SK-N-SH treated with all-trans-retinoic acid at 6 μM for 48 hours (cell line): Measurements from ENCODE around the gene PSMA6.

ENCODE experiments used
- ATAC-seq: fragments of 200-7000 bp; cut with Tn5 transposase; 3 replicates; pipeline ENCODE4 v1.9.1; 2020; ENCODE audit warnings: mild to moderate bottlenecking, moderate library complexity
- ARNTL ChIP-seq: fragments of 450-650 bp; formaldehyde crosslinking; IDR thresholded peaks from 2 replicates; pipeline ENCODE4 v1.5.0; 2020; ENCODE audit warnings: low read depth, mild to moderate bottlenecking, moderate library complexity, borderline replicate concordance
- BACH2 ChIP-seq: fragments of 250-450 bp; sonication (Bioruptor Pico); IDR thresholded peaks from 2 replicates; pipeline ENCODE4 v1.9.0; 2021; ENCODE audit warnings: mild to moderate bottlenecking, borderline replicate concordance
- CSDC2 ChIP-seq: fragments of 250-450 bp; sonication (Bioruptor Pico); IDR thresholded peaks from 2 replicates; pipeline ENCODE4 v1.5.0; 2020; ENCODE audit warnings: mild to moderate bottlenecking, moderate library complexity
- ESRRG ChIP-seq: fragments of 250-450 bp; sonication (Bioruptor Pico); IDR thresholded peaks from 2 replicates; pipeline ENCODE4 v1.6.1; 2021; ENCODE audit warnings: mild to moderate bottlenecking
- GLIS3 ChIP-seq: fragments of 250-450 bp; sonication (Bioruptor Pico); IDR thresholded peaks from 2 replicates; pipeline ENCODE4 v1.5.0; 2020; ENCODE audit warnings: mild to moderate bottlenecking, moderate library complexity
- ISL1 ChIP-seq: fragments of 250-450 bp; sonication (Bioruptor Pico); IDR thresholded peaks from 2 replicates; pipeline ENCODE4 v2.1.2; 2022; ENCODE audit warnings: mild to moderate bottlenecking, moderate library complexity
- OSR1 ChIP-seq: fragments of 250-450 bp; sonication (Bioruptor Pico); IDR thresholded peaks from 2 replicates; pipeline ENCODE4 v1.8.0; 2022; ENCODE audit warnings: moderate library complexity, mild to moderate bottlenecking, inconsistent platforms
- PPARA ChIP-seq: fragments of 250-450 bp; sonication (Bioruptor Pico); IDR thresholded peaks from 2 replicates; pipeline ENCODE4 v1.5.0; 2020; ENCODE audit warnings: mild to moderate bottlenecking, borderline replicate concordance
- RARB ChIP-seq: fragments of 250-450 bp; sonication (Bioruptor Pico); IDR thresholded peaks from 2 replicates; pipeline ENCODE4 v1.8.0; 2021; ENCODE audit warnings: mild to moderate bottlenecking, moderate library complexity
- SNAI2 ChIP-seq: fragments of 250-450 bp; sonication (Bioruptor Pico); IDR thresholded peaks from 2 replicates; pipeline ENCODE4 v1.5.0; 2020; ENCODE audit warnings: mild to moderate bottlenecking, moderate library complexity
- TCF4 ChIP-seq: fragments of 250-450 bp; sonication (Bioruptor Pico); IDR thresholded peaks from 2 replicates; pipeline ENCODE4 v1.8.0; 2021; ENCODE audit warnings: mild to moderate bottlenecking, moderate library complexity, borderline replicate concordance
- TOX ChIP-seq: fragments of 250-450 bp; sonication (Bioruptor Pico); IDR thresholded peaks from 2 replicates; pipeline ENCODE4 v1.8.0; 2021; ENCODE audit warnings: mild to moderate bottlenecking, moderate library complexity, borderline replicate concordance
- ZFP3 ChIP-seq: fragments of 250-450 bp; sonication (Bioruptor Pico); IDR thresholded peaks from 2 replicates; pipeline ENCODE4 v1.5.0; 2020; ENCODE audit warnings: mild to moderate bottlenecking, moderate library complexity
- ZFP30 ChIP-seq: fragments of 450-650 bp; formaldehyde crosslinking; IDR thresholded peaks from 2 replicates; pipeline ENCODE4 v1.5.0; 2022; ENCODE audit warnings: mild to moderate bottlenecking, moderate library complexity
- ZNF70 ChIP-seq: fragments of 450-650 bp; formaldehyde crosslinking; IDR thresholded peaks from 2 replicates; pipeline ENCODE4 v1.5.0; 2020; ENCODE audit warnings: mild to moderate bottlenecking, moderate library complexity
- ZNF8 ChIP-seq: fragments of 450-650 bp; formaldehyde crosslinking; IDR thresholded peaks from 2 replicates; pipeline ENCODE4 v1.5.0; 2020; ENCODE audit warnings: mild to moderate bottlenecking, moderate library complexity
- TF ChIP-seq, protein P1 (sequence below): fragments of 250-450 bp; sonication (Bioruptor Pico); IDR thresholded peaks from 2 replicates; pipeline ENCODE4 v1.5.1; 2021; ENCODE audit warnings: mild to moderate bottlenecking, moderate library complexity
- TF ChIP-seq, protein P2 (sequence below): fragments of 250-450 bp; sonication (Bioruptor Pico); IDR thresholded peaks from 2 replicates; pipeline ENCODE4 v1.5.1; 2020; ENCODE audit warnings: low read depth, mild to moderate bottlenecking, moderate library complexity
- TF ChIP-seq, protein P3 (sequence below): fragments of 250-450 bp; sonication (Bioruptor Pico); IDR thresholded peaks from 2 replicates; pipeline ENCODE4 v1.5.0; 2020; ENCODE audit warnings: mild to moderate bottlenecking, moderate library complexity
- TF ChIP-seq, protein P4 (sequence below): fragments of 250-450 bp; sonication (Bioruptor Pico); IDR thresholded peaks from 2 replicates; pipeline ENCODE4 v1.8.0; 2020; ENCODE audit warnings: mild to moderate bottlenecking, moderate library complexity, borderline replicate concordance

Gene PSMA6

DNA sequence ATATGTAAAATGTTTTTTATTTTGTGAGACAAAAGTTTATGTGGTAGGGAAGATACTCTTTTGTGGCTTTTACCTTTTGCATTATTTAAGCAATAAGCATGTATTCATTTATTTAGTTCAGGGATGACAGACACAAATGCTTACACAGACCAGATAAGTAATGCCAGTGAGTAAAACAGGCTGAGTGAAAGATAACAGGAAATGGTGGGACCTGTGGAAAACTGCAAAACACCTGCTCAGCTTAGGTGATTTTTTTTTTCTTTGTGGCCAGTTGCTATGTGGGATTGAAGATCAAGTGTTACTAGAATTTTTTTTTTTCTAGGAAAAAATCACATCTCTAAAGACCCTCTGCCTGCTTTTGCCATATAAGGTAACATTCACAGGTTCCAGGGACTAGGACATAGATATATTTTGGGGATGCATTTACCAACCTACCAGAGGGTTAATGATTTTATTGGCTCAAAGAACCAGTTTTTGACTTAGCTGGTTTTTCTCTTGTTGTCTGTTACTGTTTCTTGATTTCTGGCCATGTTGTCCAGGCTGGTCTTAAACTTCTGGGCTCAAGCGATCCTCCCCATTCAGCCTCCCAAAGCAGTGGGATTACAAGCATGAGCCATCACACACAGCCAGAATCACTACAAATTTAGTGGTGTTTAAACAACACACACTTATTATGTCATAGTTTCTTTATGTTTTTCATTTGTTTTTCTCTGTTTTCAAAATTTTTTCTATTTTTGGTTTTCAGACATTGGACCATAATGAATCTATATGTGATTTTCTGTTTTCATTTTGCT lies 9.8 kb downstream of the PSMA6 start (continued):
- TF ChIP-seq, protein P1, sequence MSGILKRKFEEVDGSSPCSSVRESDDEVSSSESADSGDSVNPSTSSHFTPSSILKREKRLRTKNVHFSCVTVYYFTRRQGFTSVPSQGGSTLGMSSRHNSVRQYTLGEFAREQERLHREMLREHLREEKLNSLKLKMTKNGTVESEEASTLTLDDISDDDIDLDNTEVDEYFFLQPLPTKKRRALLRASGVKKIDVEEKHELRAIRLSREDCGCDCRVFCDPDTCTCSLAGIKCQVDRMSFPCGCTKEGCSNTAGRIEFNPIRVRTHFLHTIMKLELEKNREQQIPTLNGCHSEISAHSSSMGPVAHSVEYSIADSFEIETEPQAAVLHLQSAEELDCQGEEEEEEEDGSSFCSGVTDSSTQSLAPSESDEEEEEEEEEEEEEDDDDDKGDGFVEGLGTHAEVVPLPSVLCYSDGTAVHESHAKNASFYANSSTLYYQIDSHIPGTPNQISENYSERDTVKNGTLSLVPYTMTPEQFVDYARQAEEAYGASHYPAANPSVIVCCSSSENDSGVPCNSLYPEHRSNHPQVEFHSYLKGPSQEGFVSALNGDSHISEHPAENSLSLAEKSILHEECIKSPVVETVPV (CRISPR knock-in tag): no peak
- TF ChIP-seq ISL1 (CRISPR knock-in tag) (no peak), TCF4 (no peak)

DNA sequence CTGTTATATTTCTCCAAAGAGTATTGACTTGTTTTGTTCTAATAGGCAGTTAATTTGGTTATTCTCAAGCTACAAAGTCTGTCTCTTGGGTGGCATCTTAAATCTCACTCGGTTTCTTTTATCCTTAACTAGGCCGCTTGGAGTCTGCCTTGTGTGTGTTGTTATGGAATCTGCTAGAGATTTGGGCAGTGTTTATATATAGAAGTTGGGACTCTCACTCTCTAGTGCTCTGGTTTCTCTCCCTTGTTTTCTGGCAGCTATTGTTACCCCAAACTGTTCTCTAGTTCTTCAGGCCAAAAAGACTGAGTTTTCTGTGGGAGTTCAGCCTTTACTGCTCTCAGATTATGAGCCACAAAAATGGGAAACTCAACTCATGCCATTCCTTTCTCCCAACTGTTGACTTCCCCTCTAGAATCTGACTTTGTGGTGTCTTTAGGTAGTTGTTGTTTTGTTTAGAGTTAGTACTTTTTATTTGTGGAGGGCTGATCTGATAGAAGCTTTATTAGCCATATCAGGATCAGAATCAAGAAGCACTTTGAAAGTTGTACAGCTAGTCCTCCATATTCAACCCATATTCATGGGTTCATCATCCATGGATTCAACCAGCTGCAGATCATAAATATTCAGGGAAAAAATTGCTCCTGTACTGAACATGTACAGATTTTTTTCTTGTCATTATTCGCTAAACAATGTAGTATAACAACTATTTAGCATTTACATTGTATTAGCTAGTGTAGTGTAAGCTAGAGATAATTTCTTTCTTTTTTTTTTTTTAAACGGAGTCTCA lies 11.2 kb downstream of the PSMA6 start:
- no peak for TF ChIP-seq OSR1 (CRISPR knock-in tag)
- no peak for TF ChIP-seq RARB (CRISPR knock-in tag)
- no peak for TF ChIP-seq BACH2 (CRISPR knock-in tag)
- no peak for TF ChIP-seq ESRRG (CRISPR knock-in tag)
- TF ChIP-seq ZFP30 (CRISPR knock-in tag): no peak
- TF ChIP-seq, all 23 proteins: peak for 0

DNA sequence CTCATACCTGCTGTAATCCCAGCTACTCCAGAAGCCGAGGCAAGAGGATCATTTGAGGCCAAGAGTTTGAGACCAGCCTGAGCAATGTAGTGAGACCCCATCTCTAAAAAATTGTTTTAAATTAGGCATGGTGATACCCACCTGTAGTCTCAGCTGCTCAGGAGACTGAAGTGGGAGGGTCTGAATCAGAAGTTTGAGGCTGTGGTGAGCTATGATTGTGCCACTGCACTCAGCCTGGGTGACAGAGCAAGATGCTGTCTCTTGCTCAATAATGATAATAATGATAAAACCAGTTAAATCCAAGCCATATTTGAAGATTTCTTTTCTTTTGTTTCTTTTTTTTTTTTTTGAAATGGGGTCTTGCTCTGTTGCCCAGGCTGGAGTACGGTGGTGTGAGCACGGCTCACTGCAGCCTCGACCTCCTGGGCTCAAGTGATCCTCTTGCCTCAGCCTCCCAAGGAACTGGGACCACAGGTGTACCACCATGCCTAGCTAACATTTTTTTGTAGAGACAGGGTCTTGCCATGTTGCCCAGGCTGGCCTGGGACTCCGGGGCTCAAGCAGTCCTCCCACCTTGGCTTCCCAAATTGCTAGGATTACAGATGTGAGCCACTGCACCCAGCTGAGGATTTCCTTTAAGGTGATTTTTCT lies 12.8 kb downstream of the PSMA6 start:
- ATAC-seq: no peak
- TF ChIP-seq, protein P2, sequence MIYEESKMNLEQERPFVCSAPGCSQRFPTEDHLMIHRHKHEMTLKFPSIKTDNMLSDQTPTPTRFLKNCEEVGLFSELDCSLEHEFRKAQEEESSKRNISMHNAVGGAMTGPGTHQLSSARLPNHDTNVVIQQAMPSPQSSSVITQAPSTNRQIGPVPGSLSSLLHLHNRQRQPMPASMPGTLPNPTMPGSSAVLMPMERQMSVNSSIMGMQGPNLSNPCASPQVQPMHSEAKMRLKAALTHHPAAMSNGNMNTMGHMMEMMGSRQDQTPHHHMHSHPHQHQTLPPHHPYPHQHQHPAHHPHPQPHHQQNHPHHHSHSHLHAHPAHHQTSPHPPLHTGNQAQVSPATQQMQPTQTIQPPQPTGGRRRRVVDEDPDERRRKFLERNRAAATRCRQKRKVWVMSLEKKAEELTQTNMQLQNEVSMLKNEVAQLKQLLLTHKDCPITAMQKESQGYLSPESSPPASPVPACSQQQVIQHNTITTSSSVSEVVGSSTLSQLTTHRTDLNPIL (CRISPR knock-in tag): no peak
- TF ChIP-seq BACH2 (CRISPR knock-in tag) (no peak), TOX (CRISPR knock-in tag) (no peak), ZNF8 (no peak), PPARA (CRISPR knock-in tag) (no peak), ISL1 (CRISPR knock-in tag) (no peak), RARB (CRISPR knock-in tag) (no peak), TCF4 (no peak), ZFP30 (CRISPR knock-in tag) (no peak), ZFP3 (CRISPR knock-in tag) (no peak), CSDC2 (CRISPR knock-in tag) (no peak), ARNTL (CRISPR knock-in tag) (no peak), OSR1 (CRISPR knock-in tag) (no peak), SNAI2 (no peak), ESRRG (CRISPR knock-in tag) (no peak), GLIS3 (CRISPR knock-in tag) (no peak), ZNF70 (CRISPR knock-in tag) (no peak)
- TF ChIP-seq, protein P3, sequence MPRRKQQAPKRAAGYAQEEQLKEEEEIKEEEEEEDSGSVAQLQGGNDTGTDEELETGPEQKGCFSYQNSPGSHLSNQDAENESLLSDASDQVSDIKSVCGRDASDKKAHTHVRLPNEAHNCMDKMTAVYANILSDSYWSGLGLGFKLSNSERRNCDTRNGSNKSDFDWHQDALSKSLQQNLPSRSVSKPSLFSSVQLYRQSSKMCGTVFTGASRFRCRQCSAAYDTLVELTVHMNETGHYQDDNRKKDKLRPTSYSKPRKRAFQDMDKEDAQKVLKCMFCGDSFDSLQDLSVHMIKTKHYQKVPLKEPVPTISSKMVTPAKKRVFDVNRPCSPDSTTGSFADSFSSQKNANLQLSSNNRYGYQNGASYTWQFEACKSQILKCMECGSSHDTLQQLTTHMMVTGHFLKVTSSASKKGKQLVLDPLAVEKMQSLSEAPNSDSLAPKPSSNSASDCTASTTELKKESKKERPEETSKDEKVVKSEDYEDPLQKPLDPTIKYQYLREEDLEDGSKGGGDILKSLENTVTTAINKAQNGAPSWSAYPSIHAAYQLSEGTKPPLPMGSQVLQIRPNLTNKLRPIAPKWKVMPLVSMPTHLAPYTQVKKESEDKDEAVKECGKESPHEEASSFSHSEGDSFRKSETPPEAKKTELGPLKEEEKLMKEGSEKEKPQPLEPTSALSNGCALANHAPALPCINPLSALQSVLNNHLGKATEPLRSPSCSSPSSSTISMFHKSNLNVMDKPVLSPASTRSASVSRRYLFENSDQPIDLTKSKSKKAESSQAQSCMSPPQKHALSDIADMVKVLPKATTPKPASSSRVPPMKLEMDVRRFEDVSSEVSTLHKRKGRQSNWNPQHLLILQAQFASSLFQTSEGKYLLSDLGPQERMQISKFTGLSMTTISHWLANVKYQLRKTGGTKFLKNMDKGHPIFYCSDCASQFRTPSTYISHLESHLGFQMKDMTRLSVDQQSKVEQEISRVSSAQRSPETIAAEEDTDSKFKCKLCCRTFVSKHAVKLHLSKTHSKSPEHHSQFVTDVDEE: no peak
- TF ChIP-seq, protein P4, sequence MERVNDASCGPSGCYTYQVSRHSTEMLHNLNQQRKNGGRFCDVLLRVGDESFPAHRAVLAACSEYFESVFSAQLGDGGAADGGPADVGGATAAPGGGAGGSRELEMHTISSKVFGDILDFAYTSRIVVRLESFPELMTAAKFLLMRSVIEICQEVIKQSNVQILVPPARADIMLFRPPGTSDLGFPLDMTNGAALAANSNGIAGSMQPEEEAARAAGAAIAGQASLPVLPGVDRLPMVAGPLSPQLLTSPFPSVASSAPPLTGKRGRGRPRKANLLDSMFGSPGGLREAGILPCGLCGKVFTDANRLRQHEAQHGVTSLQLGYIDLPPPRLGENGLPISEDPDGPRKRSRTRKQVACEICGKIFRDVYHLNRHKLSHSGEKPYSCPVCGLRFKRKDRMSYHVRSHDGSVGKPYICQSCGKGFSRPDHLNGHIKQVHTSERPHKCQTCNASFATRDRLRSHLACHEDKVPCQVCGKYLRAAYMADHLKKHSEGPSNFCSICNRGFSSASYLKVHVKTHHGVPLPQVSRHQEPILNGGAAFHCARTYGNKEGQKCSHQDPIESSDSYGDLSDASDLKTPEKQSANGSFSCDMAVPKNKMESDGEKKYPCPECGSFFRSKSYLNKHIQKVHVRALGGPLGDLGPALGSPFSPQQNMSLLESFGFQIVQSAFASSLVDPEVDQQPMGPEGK (CRISPR knock-in tag): no peak

More for the DNA sequence above, 11.2 kb downstream of the PSMA6 start:
- no peak for ATAC-seq
